ENCODE data around the gene BLTP1.

BLTP1 gene

GRCh38 chr4:122118243-122118642 lies 33.9 kb upstream of the BLTP1 start:
- no peaks in the 10 kb centered on the region for H3K4me1 ChIP-seq (ENCODE audit: insufficient read depth, poor library complexity, severe bottlenecking)
- H3K27me3 ChIP-seq (ENCODE audit: insufficient read depth, poor library complexity, severe bottlenecking) = no peaks in the 10 kb centered on the region
- ATAC-seq (ENCODE audit: low read depth) (no peak), DNase-seq (ENCODE audit: low spot score) (no peak)
- H3K4me3 ChIP-seq (ENCODE audit: severe bottlenecking) = no peak overlapping the region
- H3K9me3 ChIP-seq (ENCODE audit: severe bottlenecking) = no peaks in the 10 kb centered on the region
- no peak overlapping the region for H3K27ac ChIP-seq (ENCODE audit: poor library complexity, severe bottlenecking)
- no peak for TF ChIP-seq CTCF (IDR thresholded peaks at IDR 0.05; ENCODE audit: poor library complexity, severe bottlenecking)
- no peaks in the 10 kb centered on the region for H3K36me3 ChIP-seq (ENCODE audit: low read depth)

GRCh38 chr4:122119739-122120138 lies 32.4 kb upstream of the BLTP1 start:
- Histone ChIP-seq H3K4me1 (ENCODE audit: insufficient read depth, poor library complexity, severe bottlenecking) (no peaks in the 10 kb centered on the region), H3K9me3 (ENCODE audit: severe bottlenecking) (no peaks in the 10 kb centered on the region), H3K27ac (ENCODE audit: poor library complexity, severe bottlenecking) (no peak overlapping the region), H3K36me3 (ENCODE audit: low read depth) (no peaks in the 10 kb centered on the region), H3K4me3 (ENCODE audit: severe bottlenecking) (no peak overlapping the region), H3K27me3 (ENCODE audit: insufficient read depth, poor library complexity, severe bottlenecking) (no peaks in the 10 kb centered on the region)
- TF ChIP-seq CTCF (IDR thresholded peaks at IDR 0.05; ENCODE audit: poor library complexity, severe bottlenecking) = no peak
- no peak for DNase-seq (ENCODE audit: low spot score)
- ATAC-seq (ENCODE audit: low read depth) = 0 out of 3 replicates have a peak, but pooled peaks have one; percentile 33

- Histone ChIP-seq H3K36me3 (ENCODE audit: low read depth) (no peaks in the 10 kb centered on the region), H3K4me1 (ENCODE audit: insufficient read depth, poor library complexity, severe bottlenecking) (no peaks in the 10 kb centered on the region), H3K9me3 (ENCODE audit: severe bottlenecking) (no peaks in the 10 kb centered on the region), H3K27me3 (ENCODE audit: insufficient read depth, poor library complexity, severe bottlenecking) (no peaks in the 10 kb centered on the region), H3K27ac (ENCODE audit: poor library complexity, severe bottlenecking) (no peak overlapping the region), H3K4me3 (ENCODE audit: severe bottlenecking) (no peak overlapping the region)
- no peak for DNase-seq (ENCODE audit: low spot score)
- TF ChIP-seq CTCF (IDR thresholded peaks at IDR 0.05; ENCODE audit: poor library complexity, severe bottlenecking) = no peak
- ATAC-seq (ENCODE audit: low read depth) = no peak
These were observed 30.5 kb upstream of the BLTP1 start for GRCh38 chr4:122121593-122121992.

- Histone ChIP-seq H3K27me3 (ENCODE audit: insufficient read depth, poor library complexity, severe bottlenecking) (no peaks in the 10 kb centered on the region), H3K4me3 (ENCODE audit: severe bottlenecking) (no peak overlapping the region), H3K4me1 (ENCODE audit: insufficient read depth, poor library complexity, severe bottlenecking) (no peaks in the 10 kb centered on the region), H3K36me3 (ENCODE audit: low read depth) (no peaks in the 10 kb centered on the region), H3K9me3 (ENCODE audit: severe bottlenecking) (no peaks in the 10 kb centered on the region), H3K27ac (ENCODE audit: poor library complexity, severe bottlenecking) (no peak overlapping the region)
- TF ChIP-seq CTCF (IDR thresholded peaks at IDR 0.05; ENCODE audit: poor library complexity, severe bottlenecking) = no peak
- ATAC-seq (ENCODE audit: low read depth) (no peak), DNase-seq (ENCODE audit: low spot score) (no peak)
These were observed 30.0 kb upstream of the BLTP1 start for GRCh38 chr4:122122083-122122482.

- H3K9me3 ChIP-seq (ENCODE audit: severe bottlenecking) = peaks cover 2% of the 10 kb centered on the region
- no peak for TF ChIP-seq CTCF (IDR thresholded peaks at IDR 0.05; ENCODE audit: poor library complexity, severe bottlenecking)
These were observed 23.1 kb upstream of the BLTP1 start for GRCh38 chr4:122129061-122129460.

More at GRCh38 chr4:122129061-122129460, 23.1 kb upstream of the BLTP1 start:
- Histone ChIP-seq H3K4me1 (ENCODE audit: insufficient read depth, poor library complexity, severe bottlenecking) (no peaks in the 10 kb centered on the region), H3K27me3 (ENCODE audit: insufficient read depth, poor library complexity, severe bottlenecking) (no peaks in the 10 kb centered on the region), H3K27ac (ENCODE audit: poor library complexity, severe bottlenecking) (no peak overlapping the region), H3K36me3 (ENCODE audit: low read depth) (no peaks in the 10 kb centered on the region), H3K4me3 (ENCODE audit: severe bottlenecking) (no peak overlapping the region)
- DNase-seq (ENCODE audit: low spot score) (no peak), ATAC-seq (ENCODE audit: low read depth) (no peak)
